ENCODE data around the gene SLC19A2.
A peak's percentile ranks its signal among the peaks of the same experiment; 100 is the strongest.
"Not testable (repeated sequence)": the region's sequence is repeated elsewhere in the genome, so short reads cannot be mapped to it uniquely, and the experiment has no call there.

The SLC19A2 gene

GRCh38 chr1:169508432-169509338 is 22.9 kb upstream of the SLC19A2 start:
- peak overlapping the region in 1 of 2 experiments; percentile 58 for H3K18ac ChIP-seq (ENCODE audit: low read depth in 1 of 2, low read length in 2 of 2)
- peak overlapping the region; percentile 23 for H2AFZ ChIP-seq (ENCODE audit: low read depth, low read length)
- H2BK12ac ChIP-seq (ENCODE audit: low read length in 2 of 2): peak overlapping the region; percentile 34 to 38
- H4K8ac ChIP-seq (ENCODE audit: low read length): peak overlapping the region; percentile 75
- H3K4me2 ChIP-seq (ENCODE audit: low read length, poor library complexity, severe bottlenecking): no peak overlapping the region
- H4K91ac ChIP-seq (ENCODE audit: low read length): no peak overlapping the region
- no peak overlapping the region for H2BK5ac ChIP-seq (ENCODE audit: low read depth, low read length, poor library complexity, severe bottlenecking)
- H3K4ac ChIP-seq (ENCODE audit: low read depth in 1 of 2, low read length in 2 of 2): no peak overlapping the region
- no peaks in the 10 kb centered on the region for H3K36me3 ChIP-seq (ENCODE audit: control insufficient read depth in 1 of 2, insufficient read depth in 2 of 2, low read depth in 1 of 2, low read length in 2 of 2)
- WGBS: 8% methylated on average over 2 of the region's 3 CpGs
- H3K9me3 ChIP-seq (ENCODE audit: control insufficient read depth, low read length): no peaks in the 10 kb centered on the region
- DNase-seq: peak; percentile 21
- no peak overlapping the region for H2AK5ac ChIP-seq (ENCODE audit: low read length, severe bottlenecking)
- no peaks in the 10 kb centered on the region for H3K79me1 ChIP-seq (replicated peaks; ENCODE audit: low read length, poor library complexity, severe bottlenecking)
- H3K23ac ChIP-seq (ENCODE audit: low read length in 2 of 2): no peak overlapping the region
- H3K14ac ChIP-seq (ENCODE audit: low read length in 2 of 2): no peak overlapping the region
- no peak overlapping the region for H2BK15ac ChIP-seq (ENCODE audit: low read depth, poor library complexity, severe bottlenecking)
- no peak overlapping the region for H3K27ac ChIP-seq (ENCODE audit: low read length, poor library complexity, severe bottlenecking)
- no peak overlapping the region for H2BK120ac ChIP-seq (ENCODE audit: low read depth, low read length)
- H3K27me3 ChIP-seq (ENCODE audit: control insufficient read depth in 1 of 2, insufficient read depth in 1 of 2, low read length in 2 of 2): no peaks in the 10 kb centered on the region
- H3K4me1 ChIP-seq (ENCODE audit: control insufficient read depth, insufficient read depth, low read depth, low read length): peaks cover 1% of the 10 kb centered on the region
- H3K4me3 ChIP-seq (ENCODE audit: insufficient read depth in 1 of 2, low read depth in 1 of 2, low read length in 2 of 2): no peak overlapping the region
- H3K9ac ChIP-seq (ENCODE audit: low read length): no peak overlapping the region

GRCh38 chr1:169507413-169507812 is 21.7 kb upstream of the SLC19A2 start:
- Histone ChIP-seq H4K91ac (ENCODE audit: low read length) (no peak overlapping the region), H3K4me3 (ENCODE audit: insufficient read depth in 1 of 2, low read depth in 1 of 2, low read length in 2 of 2) (no peak overlapping the region), H3K36me3 (ENCODE audit: control insufficient read depth in 1 of 2, insufficient read depth in 2 of 2, low read depth in 1 of 2, low read length in 2 of 2) (no peaks in the 10 kb centered on the region), H2AFZ (ENCODE audit: low read depth, low read length) (no peak overlapping the region), H2AK5ac (ENCODE audit: low read length, severe bottlenecking) (no peak overlapping the region), H2BK120ac (ENCODE audit: low read depth, low read length) (no peak overlapping the region), H3K9me3 (ENCODE audit: control insufficient read depth, low read length) (no peaks in the 10 kb centered on the region), H3K14ac (ENCODE audit: low read length in 2 of 2) (no peak overlapping the region), H3K79me1 (replicated peaks; ENCODE audit: low read length, poor library complexity, severe bottlenecking) (no peaks in the 10 kb centered on the region), H4K8ac (ENCODE audit: low read length) (no peak overlapping the region), H2BK12ac (ENCODE audit: low read length in 2 of 2) (no peak overlapping the region), H3K27ac (ENCODE audit: low read length, poor library complexity, severe bottlenecking) (no peak overlapping the region), H2BK15ac (ENCODE audit: low read depth, poor library complexity, severe bottlenecking) (no peak overlapping the region), H3K18ac (ENCODE audit: low read depth in 1 of 2, low read length in 2 of 2) (no peak overlapping the region), H3K9ac (ENCODE audit: low read length) (no peak overlapping the region), H3K4me1 (ENCODE audit: control insufficient read depth, insufficient read depth, low read depth, low read length) (peaks cover 1% of the 10 kb centered on the region), H3K4me2 (ENCODE audit: low read length, poor library complexity, severe bottlenecking) (no peak overlapping the region), H3K27me3 (ENCODE audit: control insufficient read depth in 1 of 2, insufficient read depth in 1 of 2, low read length in 2 of 2) (no peaks in the 10 kb centered on the region), H3K23ac (ENCODE audit: low read length in 2 of 2) (no peak overlapping the region), H3K4ac (ENCODE audit: low read depth in 1 of 2, low read length in 2 of 2) (no peak overlapping the region), H2BK5ac (ENCODE audit: low read depth, low read length, poor library complexity, severe bottlenecking) (no peak overlapping the region)
- WGBS: no CpG with 5 or more reads among the region's 2 CpGs
- DNase-seq: no peak

- not testable (repeated sequence) for H2BK12ac ChIP-seq (ENCODE audit: low read length in 2 of 2); H2AK5ac ChIP-seq (ENCODE audit: low read length, severe bottlenecking); H3K9me3 ChIP-seq (ENCODE audit: control insufficient read depth, low read length); H3K23ac ChIP-seq (ENCODE audit: low read length in 2 of 2); H2BK5ac ChIP-seq (ENCODE audit: low read depth, low read length, poor library complexity, severe bottlenecking); H4K91ac ChIP-seq (ENCODE audit: low read length); H2BK120ac ChIP-seq (ENCODE audit: low read depth, low read length); H3K9ac ChIP-seq (ENCODE audit: low read length); H3K4ac ChIP-seq (ENCODE audit: low read depth in 1 of 2, low read length in 2 of 2); H3K4me3 ChIP-seq (ENCODE audit: insufficient read depth in 1 of 2, low read depth in 1 of 2, low read length in 2 of 2); H2AFZ ChIP-seq (ENCODE audit: low read depth, low read length); H3K4me2 ChIP-seq (ENCODE audit: low read length, poor library complexity, severe bottlenecking); H3K4me1 ChIP-seq (ENCODE audit: control insufficient read depth, insufficient read depth, low read depth, low read length); H3K79me1 ChIP-seq (replicated peaks; ENCODE audit: low read length, poor library complexity, severe bottlenecking); H3K27ac ChIP-seq (ENCODE audit: low read length, poor library complexity, severe bottlenecking); H4K8ac ChIP-seq (ENCODE audit: low read length); H3K27me3 ChIP-seq (ENCODE audit: control insufficient read depth in 1 of 2, insufficient read depth in 1 of 2, low read length in 2 of 2); H3K36me3 ChIP-seq (ENCODE audit: control insufficient read depth in 1 of 2, insufficient read depth in 2 of 2, low read depth in 1 of 2, low read length in 2 of 2); H2BK15ac ChIP-seq (ENCODE audit: low read depth, poor library complexity, severe bottlenecking); H3K14ac ChIP-seq (ENCODE audit: low read length in 2 of 2); H3K18ac ChIP-seq (ENCODE audit: low read depth in 1 of 2, low read length in 2 of 2); DNase-seq
- WGBS: no CpG with 5 or more reads among the region's 2 CpGs
Measured at GRCh38 chr1:169503601-169504000, 17.9 kb upstream of the SLC19A2 start.

- Histone ChIP-seq H3K4ac (ENCODE audit: low read depth in 1 of 2, low read length in 2 of 2) (no peak overlapping the region), H3K4me2 (ENCODE audit: low read length, poor library complexity, severe bottlenecking) (no peak overlapping the region), H2BK5ac (ENCODE audit: low read depth, low read length, poor library complexity, severe bottlenecking) (no peak overlapping the region), H2BK120ac (ENCODE audit: low read depth, low read length) (no peak overlapping the region), H3K9ac (ENCODE audit: low read length) (no peak overlapping the region), H3K4me3 (ENCODE audit: insufficient read depth in 1 of 2, low read depth in 1 of 2, low read length in 2 of 2) (no peak overlapping the region), H2AFZ (ENCODE audit: low read depth, low read length) (no peak overlapping the region), H4K8ac (ENCODE audit: low read length) (no peak overlapping the region), H3K9me3 (ENCODE audit: control insufficient read depth, low read length) (no peaks in the 10 kb centered on the region), H3K4me1 (ENCODE audit: control insufficient read depth, insufficient read depth, low read depth, low read length) (no peaks in the 10 kb centered on the region), H3K79me1 (replicated peaks; ENCODE audit: low read length, poor library complexity, severe bottlenecking) (no peaks in the 10 kb centered on the region), H4K91ac (ENCODE audit: low read length) (no peak overlapping the region), H3K27me3 (ENCODE audit: control insufficient read depth in 1 of 2, insufficient read depth in 1 of 2, low read length in 2 of 2) (no peaks in the 10 kb centered on the region), H3K18ac (ENCODE audit: low read depth in 1 of 2, low read length in 2 of 2) (no peak overlapping the region), H2BK12ac (ENCODE audit: low read length in 2 of 2) (no peak overlapping the region), H3K23ac (ENCODE audit: low read length in 2 of 2) (no peak overlapping the region), H2AK5ac (ENCODE audit: low read length, severe bottlenecking) (no peak overlapping the region), H3K27ac (ENCODE audit: low read length, poor library complexity, severe bottlenecking) (no peak overlapping the region), H2BK15ac (ENCODE audit: low read depth, poor library complexity, severe bottlenecking) (no peak overlapping the region), H3K14ac (ENCODE audit: low read length in 2 of 2) (no peak overlapping the region), H3K36me3 (ENCODE audit: control insufficient read depth in 1 of 2, insufficient read depth in 2 of 2, low read depth in 1 of 2, low read length in 2 of 2) (no peaks in the 10 kb centered on the region)
- DNase-seq: no peak
Measured at GRCh38 chr1:169499807-169500206, 14.1 kb upstream of the SLC19A2 start.

Data from mesenchymal stem cell (in vitro differentiated cells and primary cell).